Endothelial cell of umbilical vein (primary cell): ENCODE measurements around the gene CACNA1C. TPM values are rescaled to one million over a fixed set of nuclear protein-coding genes. Genes with fewer than 3 reads are reported as not detected.

Experiments used
- BruUV-seq: library from RNA; stranded (reverse); fragments of 400-500 nt; replicated peaks from 2 replicates; lab custom pipeline; 2021; lab: Mats Ljungman, UMichigan
- CTCF ChIA-PET: fragments of 300-600, 350-600 bp; sonication (Branson Sonifier 250); formaldehyde crosslinking; loops from one replicate; lab custom pipeline; 2021; ENCODE audit warnings: antibody characterized with exemption, inconsistent platforms; lab: Charles Lee
- POLR2A ChIA-PET: fragments of 300-600, 350-600 bp; sonication (Branson Sonifier 250); formaldehyde crosslinking; loops from one replicate; lab custom pipeline; 2021; ENCODE audit warnings: antibody characterized with exemption, inconsistent platforms; lab: Charles Lee
- DNase-seq: peaks from one replicate; pipeline ENCODE4 v3.0.0-alpha.2; 2011; ENCODE audit warnings: low read depth, low spot score
- FAIRE-seq: peaks from 2 replicates; lab custom pipeline; 2011; peaks lifted over from hg19 to GRCh38; lab: Jason Lieb, UNC
- H2AFZ ChIP-seq: 2 replicates; pipeline ENCODE4 v1.6.0; 2012; ENCODE audit warnings: low read depth, low read length, control low read depth, inconsistent platforms
- H3K27ac ChIP-seq: 2 replicates; pipeline ENCODE4 v1.5.1; 2011; ENCODE audit warnings: low read depth, mild to moderate bottlenecking, control low read depth, low read length, moderate library complexity; ENCODE audit not compliant: insufficient read depth
- H3K27me3 ChIP-seq, 2 experiments: 2 replicates each; pipeline versions ENCODE4 v1.6.0 to v1.6.1; 2011; ENCODE audit warnings: low read length in 2 of 2, mixed read lengths in 1 of 2; ENCODE audit not compliant: control insufficient read depth in 2 of 2, insufficient read depth in 2 of 2
- H3K36me3 ChIP-seq, 2 experiments: 2 replicates in 1 of 2; 3 replicates in 1 of 2; pipeline ENCODE4 v1.5.1; 2011; ENCODE audit warnings: low read length in 2 of 2, mild to moderate bottlenecking in 1 of 2, moderate library complexity in 1 of 2; ENCODE audit not compliant: control insufficient read depth in 2 of 2, insufficient read depth in 2 of 2; ENCODE audit errors: extremely low read depth in 1 of 2
- H3K4me1 ChIP-seq: 3 replicates; pipeline ENCODE4 v1.5.1; 2011; ENCODE audit warnings: mild to moderate bottlenecking, low read length; ENCODE audit not compliant: control insufficient read depth, insufficient read depth; ENCODE audit errors: extremely low read depth
- H3K4me2 ChIP-seq: 2 replicates; pipeline ENCODE4 v1.6.1; 2011; ENCODE audit warnings: low read length, control low read depth, mixed read lengths; ENCODE audit not compliant: insufficient read depth
- H3K4me3 ChIP-seq, 3 experiments: fragments of 200-600 bp in 1 of 3; sonication (generic), shearing (Covaris generic) in 1 of 3; replicated peaks in 1 of 3; 2 replicates each; pipeline ENCODE4 v1.5.1; 2011 to 2016; ENCODE audit warnings: control low read depth in 3 of 3, low read length in 3 of 3, mild to moderate bottlenecking in 2 of 3, inconsistent platforms in 1 of 3, low read depth in 1 of 3, moderate library complexity in 1 of 3; ENCODE audit not compliant: insufficient read depth in 1 of 3
- H3K79me2 ChIP-seq: 2 replicates; pipeline ENCODE4 v1.6.0; 2012; ENCODE audit warnings: low read length, inconsistent platforms; ENCODE audit not compliant: control insufficient read depth, insufficient read depth
- H3K9ac ChIP-seq: replicated peaks from 2 replicates; pipeline ENCODE3; 2011; ENCODE audit warnings: low read length, control low read depth; ENCODE audit not compliant: insufficient read depth; ENCODE audit errors: extremely low read depth
- H3K9me1 ChIP-seq: replicated peaks from 3 replicates; pipeline ENCODE4 v1.6.0; 2011; ENCODE audit warnings: mild to moderate bottlenecking, low read length; ENCODE audit not compliant: control insufficient read depth, insufficient read depth; ENCODE audit errors: extremely low read depth
- H3K9me3 ChIP-seq: replicated peaks from 2 replicates; pipeline ENCODE4 v1.5.1; 2012; ENCODE audit warnings: low read length, inconsistent platforms; ENCODE audit not compliant: control insufficient read depth, insufficient read depth
- H4K20me1 ChIP-seq: replicated peaks from 2 replicates; pipeline ENCODE3; 2011; ENCODE audit warnings: mild to moderate bottlenecking, low read length; ENCODE audit not compliant: control insufficient read depth, insufficient read depth; ENCODE audit errors: extremely low read depth
- EZH2 ChIP-seq: IDR thresholded peaks from 2 replicates; pipeline ENCODE4 v1.6.1; 2012; ENCODE audit warnings: borderline replicate concordance, low read depth, mild to moderate bottlenecking, moderate library complexity, low read length, inconsistent platforms; ENCODE audit not compliant: severe bottlenecking
- FOS ChIP-seq: IDR thresholded peaks from 2 replicates; pipeline ENCODE4 v1.6.1; 2011; ENCODE audit warnings: mild to moderate bottlenecking, low read length, moderate library complexity, borderline replicate concordance; ENCODE audit not compliant: insufficient read depth
- GATA2 ChIP-seq: IDR thresholded peaks from 2 replicates; pipeline ENCODE4 v1.7.0; 2011; ENCODE audit warnings: low read depth, mild to moderate bottlenecking, moderate library complexity, mixed read lengths, low read length; ENCODE audit not compliant: insufficient read length, insufficient read depth
- JUN ChIP-seq: IDR thresholded peaks from 2 replicates; pipeline ENCODE4 v1.6.1; 2011; ENCODE audit warnings: borderline replicate concordance, low read depth; ENCODE audit not compliant: insufficient read length, insufficient read depth
- MYC ChIP-seq: IDR thresholded peaks from one replicate; pipeline ENCODE4 v1.6.1; 2011; ENCODE audit warnings: mild to moderate bottlenecking, low read depth, low read length
- POLR2A ChIP-seq: IDR thresholded peaks from 2 replicates; pipeline ENCODE4 v1.6.1; 2012; ENCODE audit warnings: low read depth, mild to moderate bottlenecking, control low read depth, low read length
- POLR2AphosphoS5 ChIP-seq: IDR thresholded peaks from 2 replicates; pipeline ENCODE4 v1.6.1; 2012; ENCODE audit warnings: low read depth, mild to moderate bottlenecking, control low read depth, low read length, moderate library complexity; ENCODE audit not compliant: insufficient read depth
- dilution Hi-C: fragments of 300-500 bp; cut with MboI; formaldehyde crosslinking; loops from one replicate; pipeline ENCODE4 v1.15.0; 2019; ENCODE audit warnings: low sequenced_read_pairs; ENCODE audit not compliant: extremely low pct_ligation_motif_present
- intact Hi-C: fragments of 100-400 bp; cut with micrococcal nuclease; formaldehyde crosslinking; loops from one replicate; pipeline ENCODE4 v1.10.0; 2022
- polyA plus RNA-seq, 4 experiments: library from polyadenylated mRNA; depleted of rRNA in 3 of 4; stranded (reverse) in 3 of 4; unstranded in 1 of 4; fragments of >200 nt; gene quantifications; 2 replicates each; pipeline versions ENCODE4 v1.2.1 to v1.2.3, GENCODE V29; 2011 to 2012; ENCODE audit warnings: missing spikeins in 1 of 4
- total RNA-seq: library from RNA; stranded (reverse); gene quantifications from 2 replicates; pipeline ENCODE4 v1.2.3, GENCODE V29; 2021
- TF ChIP-seq, protein P1 (sequence below): IDR thresholded peaks from 2 replicates; pipeline ENCODE4 v1.6.1; 2011; ENCODE audit not compliant: insufficient read depth, insufficient read length
- TF ChIP-seq, protein P2 (sequence below), 2 donors: IDR thresholded peaks; 1 replicate in 1 of 2; 2 replicates in 1 of 2; pipeline ENCODE4 v1.5.1; 2011; ENCODE audit warnings: low read length in 2 of 2, mild to moderate bottlenecking in 2 of 2, moderate library complexity in 2 of 2, control low read depth in 1 of 2, inconsistent platforms in 1 of 2, low read depth in 1 of 2; ENCODE audit not compliant: insufficient read depth in 1 of 2; ENCODE audit errors: extremely low read depth in 1 of 2

Gene CACNA1C
- total and polyA plus RNA-seq, 2 donors (not counting 3 experiments of a cell fraction or from before 2014, with no cell fraction given): not detected

DNA sequence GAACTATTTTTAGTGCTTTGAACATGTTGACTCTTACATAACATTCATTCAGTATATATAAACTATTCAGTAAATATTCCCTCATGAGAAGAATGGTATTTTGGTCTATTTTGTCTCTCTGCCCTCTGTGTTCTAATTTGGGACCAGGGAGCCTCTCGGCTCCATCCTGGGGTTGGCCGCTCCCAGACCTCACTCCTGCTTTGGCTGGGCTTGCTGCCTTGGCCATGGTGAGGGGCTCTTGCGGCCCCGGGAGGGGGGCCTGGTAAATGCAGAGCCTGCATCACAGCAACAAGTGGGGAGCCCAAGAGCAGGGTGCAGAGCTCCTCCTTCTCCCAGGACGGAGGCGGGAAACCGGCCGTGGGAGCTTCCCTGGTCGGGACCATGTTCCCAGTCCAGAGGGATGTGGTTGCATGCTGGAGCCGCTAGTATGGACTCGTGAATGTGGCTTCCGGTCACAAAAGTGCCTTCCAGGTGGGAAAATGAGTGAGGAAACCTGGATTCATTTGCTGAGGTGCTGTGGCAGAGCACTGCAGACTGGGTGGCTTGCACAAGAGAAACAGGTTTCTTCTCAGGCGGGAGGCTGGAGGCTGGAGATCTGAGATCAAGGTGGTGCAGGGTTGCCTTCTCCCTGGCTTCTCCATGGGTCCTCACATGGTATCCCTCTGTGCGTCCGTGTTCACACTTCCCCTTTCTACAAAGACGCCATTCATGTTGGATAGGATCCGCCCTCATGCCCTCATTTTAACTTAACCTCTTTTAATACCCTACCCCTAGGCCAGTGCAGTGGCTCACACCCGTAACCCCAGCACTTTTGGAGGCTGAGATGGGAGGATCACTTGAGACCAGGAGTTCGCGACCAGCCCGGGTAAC lies 250.2 kb downstream of the CACNA1C start:
- Histone ChIP-seq H4K20me1 (no peaks in the 10 kb centered on the region), H2AFZ (no peak overlapping the region), H3K4me2 (no peak overlapping the region), H3K9ac (no peak overlapping the region), H3K9me3 (no peaks in the 10 kb centered on the region), H3K36me3 (no peaks in the 10 kb centered on the region), H3K27ac (no peak overlapping the region), H3K9me1 (no peaks in the 10 kb centered on the region), H3K27me3 (no peaks in the 10 kb centered on the region), H3K79me2 (no peaks in the 10 kb centered on the region), H3K4me1 (no peaks in the 10 kb centered on the region), H3K4me3 (no peak overlapping the region)
- intact Hi-C loops: no loop called here
- ChIA-PET POLR2A (no interaction called here), CTCF (no interaction called here)
- no TSS peak for BruUV-seq
- TF ChIP-seq EZH2 (no peak), JUN (no peak), MYC (no peak), GATA2 (no peak), POLR2A (no peak), POLR2AphosphoS5 (no peak), FOS (no peak)
- TF ChIP-seq, protein P1, sequence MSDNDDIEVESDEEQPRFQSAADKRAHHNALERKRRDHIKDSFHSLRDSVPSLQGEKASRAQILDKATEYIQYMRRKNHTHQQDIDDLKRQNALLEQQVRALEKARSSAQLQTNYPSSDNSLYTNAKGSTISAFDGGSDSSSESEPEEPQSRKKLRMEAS: no peak
- TF ChIP-seq, protein P2, sequence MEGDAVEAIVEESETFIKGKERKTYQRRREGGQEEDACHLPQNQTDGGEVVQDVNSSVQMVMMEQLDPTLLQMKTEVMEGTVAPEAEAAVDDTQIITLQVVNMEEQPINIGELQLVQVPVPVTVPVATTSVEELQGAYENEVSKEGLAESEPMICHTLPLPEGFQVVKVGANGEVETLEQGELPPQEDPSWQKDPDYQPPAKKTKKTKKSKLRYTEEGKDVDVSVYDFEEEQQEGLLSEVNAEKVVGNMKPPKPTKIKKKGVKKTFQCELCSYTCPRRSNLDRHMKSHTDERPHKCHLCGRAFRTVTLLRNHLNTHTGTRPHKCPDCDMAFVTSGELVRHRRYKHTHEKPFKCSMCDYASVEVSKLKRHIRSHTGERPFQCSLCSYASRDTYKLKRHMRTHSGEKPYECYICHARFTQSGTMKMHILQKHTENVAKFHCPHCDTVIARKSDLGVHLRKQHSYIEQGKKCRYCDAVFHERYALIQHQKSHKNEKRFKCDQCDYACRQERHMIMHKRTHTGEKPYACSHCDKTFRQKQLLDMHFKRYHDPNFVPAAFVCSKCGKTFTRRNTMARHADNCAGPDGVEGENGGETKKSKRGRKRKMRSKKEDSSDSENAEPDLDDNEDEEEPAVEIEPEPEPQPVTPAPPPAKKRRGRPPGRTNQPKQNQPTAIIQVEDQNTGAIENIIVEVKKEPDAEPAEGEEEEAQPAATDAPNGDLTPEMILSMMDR (IDR thresholded peaks at IDR 0.05; ENCODE audit: extremely low read depth in 1 of 2, insufficient read depth in 1 of 2, low read depth in 1 of 2, low read length in 2 of 2): no peak
- no peak for DNase-seq
- FAIRE-seq: no peak
- dilution Hi-C loops: no loop called here
